Kidney (tissue), 14 donors: ENCODE results near the gene RIMS1. TPM values are rescaled to one million over a fixed set of nuclear protein-coding genes. Genes with fewer than 3 reads are reported as not detected.
A peak's percentile ranks its signal among the peaks of the same experiment; 100 is the strongest.

ENCODE experiments used
- DNase-seq, 5 donors: peaks; one replicate each; pipeline ENCODE4 v3.0.0-alpha.2; 2013 to 2020
- FAIRE-seq: peaks from 2 replicates; lab custom pipeline; 2012; peaks lifted over from hg19 to GRCh38; lab: Jason Lieb, UNC
- H3K27ac ChIP-seq, 2 donors: one replicate each; pipeline ENCODE4 v1.7.0; 2013; ENCODE audit warnings: low read depth in 2 of 2, low read length in 2 of 2, inconsistent platforms in 1 of 2
- H3K27me3 ChIP-seq: one replicate; pipeline ENCODE4 v1.7.1; 2013; ENCODE audit warnings: low read length, inconsistent platforms; ENCODE audit not compliant: control insufficient read depth, insufficient read depth
- H3K36me3 ChIP-seq, 3 donors: one replicate each; pipeline versions ENCODE4 v1.7.0 to v1.7.1; 2013; ENCODE audit warnings: low read length in 3 of 3, control low read depth in 1 of 3, inconsistent platforms in 1 of 3; ENCODE audit not compliant: insufficient read depth in 3 of 3, control insufficient read depth in 2 of 3
- H3K4me1 ChIP-seq, 3 donors: one replicate each; pipeline versions ENCODE4 v1.7.0 to v1.7.1; 2013; ENCODE audit warnings: low read length in 3 of 3, inconsistent platforms in 1 of 3, low read depth in 1 of 3; ENCODE audit not compliant: control insufficient read depth in 2 of 3, insufficient read depth in 2 of 3
- H3K4me3 ChIP-seq, 3 donors: one replicate each; pipeline versions ENCODE4 v1.7.0 to v1.8.1; 2013; ENCODE audit warnings: low read length in 3 of 3, control low read depth in 1 of 3, inconsistent platforms in 1 of 3
- H3K9ac ChIP-seq, 3 donors: one replicate each; pipeline versions ENCODE4 v1.7.0 to v1.7.1; 2013; ENCODE audit warnings: low read length in 3 of 3, control low read depth in 1 of 3, inconsistent platforms in 1 of 3
- H3K9me3 ChIP-seq, 3 donors: one replicate each; pipeline versions ENCODE4 v1.7.0 to v1.7.1; 2013; ENCODE audit warnings: low read length in 3 of 3, control low read depth in 1 of 3, inconsistent platforms in 1 of 3; ENCODE audit not compliant: control insufficient read depth in 2 of 3, insufficient read depth in 1 of 3
- CTCF ChIP-seq: IDR thresholded peaks from 3 replicates; pipeline ENCODE4 v1.5.1; 2012; ENCODE audit warnings: mild to moderate bottlenecking, moderate library complexity, borderline replicate concordance; ENCODE audit not compliant: insufficient read depth; ENCODE audit errors: extremely low read depth
- intact Hi-C: fragments of 100-400 bp; cut with DNase I; formaldehyde crosslinking; loops from one replicate; pipeline ENCODE4 v1.11.1; 2022
- polyA plus RNA-seq: library from polyadenylated mRNA; stranded (reverse); fragments of 350-450 nt; fragmentation: Illumina TruSeq; extraction: RNeasy Lipid Tissue Mini Kit (QIAGEN cat#74804); gene quantifications from one replicate; pipeline ENCODE4 v1.2.3, GENCODE V29; 2014; ENCODE audit warnings: low read depth, low replicate concordance; ENCODE audit not compliant: insufficient read depth
- total RNA-seq: library from RNA; stranded (reverse); fragmentation: NEBNext Ultra II Directional; extraction: Animal tissue kit (Norgen Biotek cat#: 25700); gene quantifications from one replicate; pipeline ENCODE4 v1.2.1, GENCODE V29; 2021
- donor health status: control.
- donor health status: control.
- donor health status: control.
- donor health status: control.
- donor health status: control.
- donor health status: DM: yes; HTN: yes; CAD: no.
- donor health status: Normal renal cell carcinoma (clear cell type).

The RIMS1 gene
- total and polyA plus RNA-seq, 2 donors from 2014 or later = 4.5 TPM; not detected in 1

GRCh38 chr6:72411872-72412708 lies 525.7 kb downstream of the RIMS1 start:
- intact Hi-C loops = loop anchor here (10.0 kb wide), 1 partner anchor 773 kb away; no protein-coding TSS in a partner anchor
- H3K4me1 ChIP-seq = no peaks in the 10 kb centered on the region
- H3K4me3 ChIP-seq = no peak overlapping the region
- no peak overlapping the region for H3K9ac ChIP-seq
- no peaks in the 10 kb centered on the region for H3K27me3 ChIP-seq
- H3K9me3 ChIP-seq = no peaks in the 10 kb centered on the region
- peak; percentile 89 for FAIRE-seq
- peak; percentile 74 to 90 (median 87) for DNase-seq
- H3K27ac ChIP-seq = no peak overlapping the region
- peak; percentile 100 for TF ChIP-seq CTCF
- no peaks in the 10 kb centered on the region for H3K36me3 ChIP-seq

- DNase-seq = no peak
- no peak for FAIRE-seq
- H3K27me3 ChIP-seq = no peaks in the 10 kb centered on the region
- H3K27ac ChIP-seq = no peak overlapping the region
- no peak for TF ChIP-seq CTCF
- H3K4me1 ChIP-seq = no peaks in the 10 kb centered on the region
- no peaks in the 10 kb centered on the region for H3K36me3 ChIP-seq
- no peak overlapping the region for H3K9ac ChIP-seq
- H3K4me3 ChIP-seq = no peak overlapping the region
- no peaks in the 10 kb centered on the region for H3K9me3 ChIP-seq
- intact Hi-C loops = loop anchor here (10.0 kb wide), 1 partner anchor 772 kb away; no protein-coding TSS in a partner anchor
These were observed 526.3 kb downstream of the RIMS1 start for GRCh38 chr6:72412709-72413044.

GRCh38 chr6:72413884-72414283 lies 527.5 kb downstream of the RIMS1 start:
- TF ChIP-seq CTCF = no peak
- DNase-seq = no peak
- intact Hi-C loops = loop anchor here (10.0 kb wide), 1 partner anchor 771 kb away; no protein-coding TSS in a partner anchor

More at GRCh38 chr6:72413884-72414283, 527.5 kb downstream of the RIMS1 start:
- H3K27me3 ChIP-seq = no peaks in the 10 kb centered on the region
- no peaks in the 10 kb centered on the region for H3K36me3 ChIP-seq
- no peak for FAIRE-seq
- H3K9me3 ChIP-seq = no peaks in the 10 kb centered on the region
- H3K4me3 ChIP-seq = no peak overlapping the region
- H3K27ac ChIP-seq = no peak overlapping the region
- H3K4me1 ChIP-seq = no peaks in the 10 kb centered on the region
- H3K9ac ChIP-seq = no peak overlapping the region
